Hepatocyte (in vitro differentiated cells): ENCODE results near the gene NDUFAF4.

Source experiments
- CTCF ChIP-seq: fragments of 200-600 bp; sonication (generic); IDR thresholded peaks from 2 replicates; pipeline ENCODE4 v1.5.1; 2016; ENCODE audit warnings: antibody characterized with exemption, mild to moderate bottlenecking; ENCODE audit not compliant: poor library complexity
- EZH2phosphoT487 ChIP-seq: fragments of 200-600 bp; sonication (generic); IDR thresholded peaks from one replicate; pipeline ENCODE4 v1.6.1; 2018; ENCODE audit warnings: antibody characterized with exemption, mild to moderate bottlenecking, low read depth, moderate library complexity; ENCODE audit not compliant: unreplicated experiment, severe bottlenecking

DNA sequence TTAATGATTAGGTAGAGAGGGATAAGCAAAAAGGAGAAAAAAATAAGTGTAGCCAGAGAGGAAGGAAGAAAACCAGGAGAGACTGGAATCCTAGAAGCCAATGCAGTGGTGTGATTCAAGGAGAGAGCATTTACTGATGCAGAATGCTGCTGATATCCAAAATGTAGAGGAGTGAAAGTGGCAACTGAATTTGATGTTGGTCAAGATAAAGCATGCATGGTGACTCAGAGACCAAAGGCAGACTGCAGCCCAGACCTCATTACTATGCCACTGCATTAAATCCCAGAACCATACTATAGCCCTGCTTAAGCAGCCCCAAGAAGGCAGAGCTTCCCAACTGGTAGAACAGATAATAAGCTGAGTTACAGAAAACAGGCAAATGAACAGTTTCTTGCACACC lies 42.6 kb upstream of the NDUFAF4 start:
- TF ChIP-seq EZH2phosphoT487 = no peak
- no peak for TF ChIP-seq CTCF
